GM23338 (cell line): ENCODE measurements around the gene MYO16. TPM values are rescaled to one million over a fixed set of nuclear protein-coding genes. Genes with fewer than 3 reads are reported as not detected.

Experiments
- ATAC-seq: fragments of 200-7000 bp; cut with Tn5 transposase; 3 replicates; pipeline ENCODE4 v1.9.1; 2020
- DNase-seq: peaks from one replicate; pipeline ENCODE4 v3.0.0-alpha.2; 2015; ENCODE audit warnings: low spot score
- H2AFZ ChIP-seq: fragments of 200-600 bp; sonication (generic); 2 replicates; pipeline ENCODE4 v1.8.0; 2016; ENCODE audit warnings: antibody characterized with exemption, mild to moderate bottlenecking, moderate library complexity
- H3F3A ChIP-seq: fragments of 200-600 bp; sonication (generic); replicated peaks from 2 replicates; pipeline ENCODE4 v1.8.0; 2017; ENCODE audit warnings: antibody characterized with exemption, mixed run types, low read depth
- H3K27ac ChIP-seq: fragments of 200-600 bp; sonication (generic); 2 replicates; pipeline ENCODE4 v1.6.1; 2016; ENCODE audit warnings: low read depth
- H3K27me3 ChIP-seq: fragments of 200-600 bp; sonication (generic); 2 replicates; pipeline ENCODE4 v1.8.0; 2016; ENCODE audit warnings: mild to moderate bottlenecking, mixed run types, moderate library complexity; ENCODE audit not compliant: insufficient read depth
- H3K36me3 ChIP-seq: fragments of 200-600 bp; sonication (generic); 2 replicates; pipeline ENCODE4 v1.8.0; 2016; ENCODE audit warnings: mild to moderate bottlenecking; ENCODE audit not compliant: insufficient read depth
- H3K4me1 ChIP-seq: fragments of 200-600 bp; sonication (generic); 2 replicates; pipeline ENCODE4 v1.8.0; 2016; ENCODE audit warnings: mild to moderate bottlenecking, moderate library complexity; ENCODE audit not compliant: insufficient read depth
- H3K4me2 ChIP-seq: fragments of 200-600 bp; sonication (generic); 2 replicates; pipeline ENCODE4 v1.7.1; 2017; ENCODE audit warnings: mixed run types
- H3K4me3 ChIP-seq: fragments of 200-600 bp; sonication (generic); 2 replicates; pipeline ENCODE4 v1.6.1; 2016; ENCODE audit warnings: mixed run types
- H3K79me2 ChIP-seq: fragments of 200-600 bp; sonication (generic); replicated peaks from 2 replicates; pipeline ENCODE4 v1.8.0; 2017; ENCODE audit warnings: mild to moderate bottlenecking; ENCODE audit not compliant: insufficient read depth
- H3K9me2 ChIP-seq: fragments of 200-600 bp; sonication (generic); 2 replicates; pipeline ENCODE4 v1.8.0; 2017; ENCODE audit not compliant: insufficient read depth
- H4K20me1 ChIP-seq: fragments of 200-600 bp; sonication (generic); replicated peaks from 2 replicates; pipeline ENCODE4 v1.8.0; 2017; ENCODE audit warnings: mild to moderate bottlenecking; ENCODE audit not compliant: insufficient read depth
- H3K27ac Mint-ChIP-seq: 2 replicates; pipeline ENCODE4 v1.8.0; 2020; ENCODE audit warnings: inconsistent platforms, mild to moderate bottlenecking, moderate library complexity, mixed read lengths
- H3K27me3 Mint-ChIP-seq: 3 replicates; pipeline ENCODE4 v1.8.0; 2022; ENCODE audit warnings: low read depth, mild to moderate bottlenecking, moderate library complexity, mixed read lengths, inconsistent platforms; ENCODE audit not compliant: insufficient read depth, poor library complexity
- H3K36me3 Mint-ChIP-seq: 3 replicates; pipeline ENCODE4 v1.8.0; 2021; ENCODE audit warnings: low read depth, mild to moderate bottlenecking, inconsistent platforms, moderate library complexity, mixed read lengths
- H3K4me1 Mint-ChIP-seq: 3 replicates; pipeline ENCODE4 v1.8.0; 2020; ENCODE audit warnings: mild to moderate bottlenecking, inconsistent platforms, mixed read lengths
- H3K4me3 Mint-ChIP-seq: 3 replicates; pipeline ENCODE4 v1.8.0; 2021; ENCODE audit warnings: moderate library complexity, mild to moderate bottlenecking, inconsistent platforms, mixed read lengths
- H3K9me3 Mint-ChIP-seq: 3 replicates; pipeline ENCODE4 v1.8.0; 2020; ENCODE audit warnings: moderate library complexity, mild to moderate bottlenecking, inconsistent platforms, mixed read lengths
- CREB1 ChIP-seq: fragments of 250-450 bp; sonication (Bioruptor Pico); IDR thresholded peaks from 2 replicates; pipeline ENCODE4 v1.5.0; 2020; ENCODE audit warnings: low read depth, mild to moderate bottlenecking, moderate library complexity
- EZH2phosphoT487 ChIP-seq: fragments of 200-600 bp; sonication (generic); IDR thresholded peaks from one replicate; pipeline ENCODE4 v1.8.1; 2018; ENCODE audit warnings: antibody characterized with exemption; ENCODE audit not compliant: unreplicated experiment
- NANOG ChIP-seq: IDR thresholded peaks from 2 replicates; pipeline ENCODE4 v1.6.1; 2016; ENCODE audit warnings: antibody characterized with exemption, borderline replicate concordance
- REST ChIP-seq: IDR thresholded peaks from one replicate; pipeline ENCODE4 v1.6.1; 2018; ENCODE audit warnings: antibody characterized with exemption; ENCODE audit not compliant: unreplicated experiment
- STAT1 ChIP-seq: IDR thresholded peaks from one replicate; pipeline ENCODE4 v1.6.1; 2016; ENCODE audit warnings: antibody characterized with exemption; ENCODE audit not compliant: unreplicated experiment
- ZNF114 ChIP-seq: fragments of 250-450 bp; sonication (Bioruptor Pico); IDR thresholded peaks from 2 replicates; pipeline ENCODE4 v1.5.0; 2020; ENCODE audit warnings: mild to moderate bottlenecking, moderate library complexity
- ZNF331 ChIP-seq: fragments of 250-450 bp; sonication (Bioruptor Pico); IDR thresholded peaks from 2 replicates; pipeline ENCODE4 v1.5.0; 2020; ENCODE audit warnings: low read depth, mild to moderate bottlenecking, moderate library complexity
- polyA plus RNA-seq: library from polyadenylated mRNA; unstranded; fragments of >200 nt; fragmentation: Nextera tagmentation; extraction: Ambion mirVana; gene quantifications from 2 replicates; pipeline ENCODE4 v1.2.1, GENCODE V29; 2016
- total RNA-seq: library from RNA; depleted of rRNA; stranded (reverse); fragments of >200 nt; shearing (Covaris generic); gene quantifications from 2 replicates; pipeline ENCODE4 v1.2.3, GENCODE V29; 2014
- TF ChIP-seq, protein P1 (sequence below): IDR thresholded peaks from 2 replicates; pipeline ENCODE4 v1.6.1; 2016; ENCODE audit warnings: antibody characterized with exemption
- TF ChIP-seq, protein P2 (sequence below), 2 experiments: fragments of 200-600 bp in 1 of 2; sonication (generic) in 1 of 2; conservative IDR thresholded peaks; 2 replicates each; pipeline versions ENCODE4 v1.5.1 to v1.6.1; 2016 to 2017; ENCODE audit warnings: antibody characterized with exemption in 2 of 2, low read depth in 2 of 2, mild to moderate bottlenecking in 2 of 2, moderate library complexity in 1 of 2

The MYO16 gene
- total and polyA plus RNA-seq, 2 experiments from 2014 or later = 0.10 to 0.13 TPM

GRCh38 chr13:109100705-109101304, 471.4 kb downstream of the MYO16 start (continued):
- TF ChIP-seq REST (no peak), NANOG (no peak), ZNF114 (CRISPR knock-in tag) (no peak)
- TF ChIP-seq, protein P1, sequence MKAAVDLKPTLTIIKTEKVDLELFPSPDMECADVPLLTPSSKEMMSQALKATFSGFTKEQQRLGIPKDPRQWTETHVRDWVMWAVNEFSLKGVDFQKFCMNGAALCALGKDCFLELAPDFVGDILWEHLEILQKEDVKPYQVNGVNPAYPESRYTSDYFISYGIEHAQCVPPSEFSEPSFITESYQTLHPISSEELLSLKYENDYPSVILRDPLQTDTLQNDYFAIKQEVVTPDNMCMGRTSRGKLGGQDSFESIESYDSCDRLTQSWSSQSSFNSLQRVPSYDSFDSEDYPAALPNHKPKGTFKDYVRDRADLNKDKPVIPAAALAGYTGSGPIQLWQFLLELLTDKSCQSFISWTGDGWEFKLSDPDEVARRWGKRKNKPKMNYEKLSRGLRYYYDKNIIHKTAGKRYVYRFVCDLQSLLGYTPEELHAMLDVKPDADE = no peak

- H3K27me3 ChIP-seq = no peaks in the 10 kb centered on the region
- H4K20me1 ChIP-seq = no peaks in the 10 kb centered on the region
- DNase-seq (no peak), ATAC-seq (no peak)
- H3F3A ChIP-seq = no peaks in the 10 kb centered on the region
- no peaks in the 10 kb centered on the region for H3K36me3 ChIP-seq
- no peaks in the 10 kb centered on the region for H3K79me2 ChIP-seq
- TF ChIP-seq NANOG (no peak), STAT1 (no peak), ZNF331 (CRISPR knock-in tag) (no peak), EZH2phosphoT487 (no peak), REST (no peak), CREB1 (CRISPR knock-in tag) (no peak)
- TF ChIP-seq, protein P2, sequence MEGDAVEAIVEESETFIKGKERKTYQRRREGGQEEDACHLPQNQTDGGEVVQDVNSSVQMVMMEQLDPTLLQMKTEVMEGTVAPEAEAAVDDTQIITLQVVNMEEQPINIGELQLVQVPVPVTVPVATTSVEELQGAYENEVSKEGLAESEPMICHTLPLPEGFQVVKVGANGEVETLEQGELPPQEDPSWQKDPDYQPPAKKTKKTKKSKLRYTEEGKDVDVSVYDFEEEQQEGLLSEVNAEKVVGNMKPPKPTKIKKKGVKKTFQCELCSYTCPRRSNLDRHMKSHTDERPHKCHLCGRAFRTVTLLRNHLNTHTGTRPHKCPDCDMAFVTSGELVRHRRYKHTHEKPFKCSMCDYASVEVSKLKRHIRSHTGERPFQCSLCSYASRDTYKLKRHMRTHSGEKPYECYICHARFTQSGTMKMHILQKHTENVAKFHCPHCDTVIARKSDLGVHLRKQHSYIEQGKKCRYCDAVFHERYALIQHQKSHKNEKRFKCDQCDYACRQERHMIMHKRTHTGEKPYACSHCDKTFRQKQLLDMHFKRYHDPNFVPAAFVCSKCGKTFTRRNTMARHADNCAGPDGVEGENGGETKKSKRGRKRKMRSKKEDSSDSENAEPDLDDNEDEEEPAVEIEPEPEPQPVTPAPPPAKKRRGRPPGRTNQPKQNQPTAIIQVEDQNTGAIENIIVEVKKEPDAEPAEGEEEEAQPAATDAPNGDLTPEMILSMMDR (conservative IDR thresholded peaks at IDR 0.05; ENCODE audit: low read depth in 2 of 2) = no peak
- H3K27ac ChIP-seq = no peak overlapping the region
- Mint-ChIP-seq H3K36me3 (no peaks in the 10 kb centered on the region), H3K27ac (no peak overlapping the region), H3K9me3 (no peaks in the 10 kb centered on the region), H3K4me3 (no peak overlapping the region), H3K4me1 (no peaks in the 10 kb centered on the region), H3K27me3 (no peaks in the 10 kb centered on the region)
- H3K4me3 ChIP-seq = no peak overlapping the region
- H3K4me2 ChIP-seq = no peak overlapping the region
- peak overlapping the region; percentile 1; the same call in 1 of the 2 replicates for H2AFZ ChIP-seq
- H3K4me1 ChIP-seq = no peaks in the 10 kb centered on the region
- H3K9me2 ChIP-seq = no peaks in the 10 kb centered on the region
These were observed 472.2 kb downstream of the MYO16 start for GRCh38 chr13:109101550-109102144.
